Heart left ventricle (tissue), 16 donors: ENCODE results near the gene RPS28. TPM values are rescaled to one million over a fixed set of nuclear protein-coding genes. Genes with fewer than 3 reads are reported as not detected.
"Not testable (repeated sequence)": the region's sequence is repeated elsewhere in the genome, so short reads cannot be mapped to it uniquely, and the experiment has no call there.

Source experiments
- ATAC-seq, 4 donors: fragments of 200-7000 bp; cut with Tn5 transposase; one replicate each; pipeline ENCODE4 v1.9.1; 2020 to 2022; ENCODE audit warnings: moderate library complexity in 4 of 4, mild to moderate bottlenecking in 3 of 4, moderate number of reproducible peaks in 1 of 4
- DNase-seq, 5 donors: peaks; one replicate each; pipeline ENCODE4 v3.0.0-alpha.2; 2020
- H3K27ac ChIP-seq, 12 donors: fragments of 200-600 bp; sonication (generic) in 4 of 12; one replicate each; pipeline versions ENCODE4 v1.5.0 to v1.8.0; 2016 to 2022; ENCODE audit warnings: mild to moderate bottlenecking in 2 of 12
- H3K27me3 ChIP-seq, 9 donors: fragments of 200-600 bp; sonication (generic) in 2 of 9; one replicate each; pipeline versions ENCODE4 v1.5.1 to v1.8.0; 2016 to 2022; ENCODE audit warnings: mild to moderate bottlenecking in 3 of 9
- H3K36me3 ChIP-seq, 9 donors: fragments of 200-600 bp; sonication (generic) in 2 of 9; one replicate each; pipeline versions ENCODE4 v1.5.0 to v1.8.0; 2018 to 2022; ENCODE audit warnings: mild to moderate bottlenecking in 2 of 9
- H3K4me1 ChIP-seq, 12 donors: fragments of 200-600 bp; sonication (generic) in 4 of 12; one replicate each; pipeline versions ENCODE4 v1.5.0 to v1.8.0; 2016 to 2022; ENCODE audit warnings: mild to moderate bottlenecking in 3 of 12
- H3K4me3 ChIP-seq, 12 donors: fragments of 200-600 bp; sonication (generic) in 4 of 12; one replicate each; pipeline versions ENCODE4 v1.5.0 to v1.8.0; 2017 to 2022; ENCODE audit warnings: mild to moderate bottlenecking in 9 of 12, moderate library complexity in 4 of 12
- H3K9me3 ChIP-seq, 12 donors: fragments of 200-600 bp; sonication (generic) in 4 of 12; one replicate each; pipeline versions ENCODE4 v1.5.0 to v1.8.0; 2016 to 2022; ENCODE audit warnings: mild to moderate bottlenecking in 1 of 12
- CTCF ChIP-seq, 12 donors: fragments of 200-600 bp; sonication (generic) in 4 of 12; IDR thresholded peaks; one replicate each; pipeline versions ENCODE4 v1.5.0 to v1.8.0; 2018 to 2022; ENCODE audit warnings: antibody characterized with exemption in 12 of 12, mild to moderate bottlenecking in 5 of 12
- POLR2A ChIP-seq, 2 donors: fragments of 450-650 bp; IDR thresholded peaks; one replicate each; pipeline ENCODE4 v1.6.1; 2017; ENCODE audit warnings: antibody characterized with exemption in 2 of 2, mild to moderate bottlenecking in 2 of 2, moderate library complexity in 2 of 2
- WGBS, 4 donors: extraction: QIAGEN DNeasy Blood & Tissue Kit in 2 of 4; methylation state at CpG; one replicate each; pipeline versions ENCODE4 v1.1.5 to v1.1.7; 2013 to 2018; 5-methylcytosine and 5-hydroxymethylcytosine counted together
- intact Hi-C, 10 donors: fragments of 100-400 bp; cut with DNase I; formaldehyde crosslinking; loops; one replicate each; pipeline versions ENCODE4 v1.11.1 to v1.14.2; 2022
- polyA plus RNA-seq, 2 donors: library from polyadenylated mRNA; stranded (reverse); fragments of 200-250 nt; gene quantifications; one replicate each; pipeline ENCODE4 v1.2.3, GENCODE V29; 2013
- total RNA-seq, 9 donors: library from RNA; depleted of rRNA in 2 of 9; stranded (reverse); fragments of >200 nt in 2 of 9; fragmentation: NEBNext Ultra II Directional in 3 of 9; extraction: Animal tissue kit (Norgen Biotek cat#: 25700) in 3 of 9; gene quantifications; one replicate each; pipeline versions ENCODE4 v1.1.0 to v1.2.4, GENCODE V29; 2016 to 2023
- donor health status: ischemic (EF 13 %, LVEDD 7.1; RV severe dilation, severe dysfunction).
- donor health status: healthy with polysubstance abuse.
- donor health status: DM: no; HTN: yes; CAD: no.
- donor health status: DM: no; HTN: no; CAD: no.
- donor health status: ischemic (EF 25% LVEDD 6.9; RV normal size, moderate dysfunction).
- donor health status: ischemic (EF 25% LVEDD 5.7; RV mildly dilated, moderate dysfunction).
- donor health status: healthy.
- donor health status: DM: yes; HTN: yes; CAD: no.
- donor health status: ischemic (EF 35%, LVEDD 5.7; RV mildly dilated, moderate dysfunction).
- donor health status: nonischemic (EF 11% LVEDD 7.7; RV severe dilation, severe dysfunction).
- donor health status: DM: yes; HTN: yes; CAD: no.
- donor health status: PGD.
- donor health status: ischemic (EF 29% LVEDD 5.4; RV normal size, mild dysfunction).
- donor health status: nonischemic (EF 23%, LVEDD 6.1; RV moderate dilation, normal function).

Gene RPS28
- total and polyA plus RNA-seq, 11 donors: 271 to 1,278 (median 1,048) TPM

GRCh38 chr19:8336660-8337059, 15.4 kb downstream of the RPS28 start:
- DNase-seq: no peak
- Histone ChIP-seq H3K27me3 (peaks cover 6 to 47% (median 13%) of the 10 kb centered on the region in 9 donors), H3K9me3 (no peaks in the 10 kb centered on the region), H3K27ac (peak overlapping the region in 8 of 12 donors; percentile 30 to 59 (median 50)), H3K4me3 (peak overlapping the region in 1 of 12 donors; percentile 7), H3K4me1 (peaks cover 10 to 66% (median 39%) of the 10 kb centered on the region in 12 donors), H3K36me3 (peaks cover 0 to 15% (median 0%) of the 10 kb centered on the region in 9 donors)
- ATAC-seq: no peak
- TF ChIP-seq CTCF (IDR thresholded peaks at IDR 0.05) (no peak), POLR2A (IDR thresholded peaks at IDR 0.05) (no peak)
- 49 to 58% (median 55%) methylated on average over 8 of the region's 8 CpGs for WGBS, 4 donors
- intact Hi-C loops: no loop called here

GRCh38 chr19:8337728-8338127, 16.4 kb downstream of the RPS28 start:
- peak overlapping the region in 8 of 12 donors; percentile 8 to 60 (median 42) for H3K27ac ChIP-seq
- H3K4me3 ChIP-seq: peak overlapping the region in 1 of 12 donors; percentile 3
- no peaks in the 10 kb centered on the region for H3K9me3 ChIP-seq
- WGBS, 4 donors: 67 to 81% (median 78%) methylated on average over 7 of the region's 7 CpGs
- DNase-seq: no peak
- TF ChIP-seq POLR2A (IDR thresholded peaks at IDR 0.05) (no peak), CTCF (IDR thresholded peaks at IDR 0.05) (no peak)
- H3K27me3 ChIP-seq: peaks cover 6 to 47% (median 13%) of the 10 kb centered on the region in 9 donors
- intact Hi-C loops: no loop called here
- ATAC-seq: no peak
- peaks cover 0 to 15% (median 0%) of the 10 kb centered on the region in 9 donors for H3K36me3 ChIP-seq
- peaks cover 10 to 66% (median 41%) of the 10 kb centered on the region in 12 donors for H3K4me1 ChIP-seq

- H3K27ac ChIP-seq: peak overlapping the region in 3 of 12 donors; percentile 6 to 99 (median 41)
- H3K27me3 ChIP-seq: peaks cover 6 to 47% (median 9%) of the 10 kb centered on the region in 9 donors
- intact Hi-C loops: no loop called here
- ATAC-seq (no peak), DNase-seq (no peak)
- TF ChIP-seq CTCF (IDR thresholded peaks at IDR 0.05) (no peak), POLR2A (IDR thresholded peaks at IDR 0.05) (no peak)
- no peak overlapping the region for H3K4me3 ChIP-seq
- H3K4me1 ChIP-seq: peaks cover 4 to 60% (median 37%) of the 10 kb centered on the region in 12 donors
- no peaks in the 10 kb centered on the region for H3K9me3 ChIP-seq
- WGBS, 4 donors: 53 to 71% (median 64%) methylated on average over 6 of the region's 6 CpGs
- H3K36me3 ChIP-seq: peaks cover 0 to 9% (median 0%) of the 10 kb centered on the region in 9 donors
Measured at GRCh38 chr19:8338835-8339234, 17.5 kb downstream of the RPS28 start.

- peak overlapping the region; percentile 86 to 100 (median 96) for H3K27ac ChIP-seq
- peaks cover 0 to 38% (median 0%) of the 10 kb centered on the region in 9 donors for H3K27me3 ChIP-seq
- no peaks in the 10 kb centered on the region for H3K9me3 ChIP-seq
- intact Hi-C loops: no loop called here
- DNase-seq (peak; percentile 85 to 89 (median 86)), ATAC-seq (peak; percentile 60 to 78 (median 71))
- peak overlapping the region in 9 of 12 donors; percentile 7 to 89 (median 79) for H3K4me3 ChIP-seq
- H3K4me1 ChIP-seq: peaks cover 0 to 51% (median 28%) of the 10 kb centered on the region in 12 donors
- H3K36me3 ChIP-seq: no peaks in the 10 kb centered on the region
- 20 to 36% (median 25%) methylated on average over 15 of the region's 15 CpGs for WGBS, 4 donors
- peak in 6 of 12 donors; percentile 17 to 33 (median 24) for TF ChIP-seq CTCF (IDR thresholded peaks at IDR 0.05)
- TF ChIP-seq POLR2A (IDR thresholded peaks at IDR 0.05): no peak
Measured at GRCh38 chr19:8340341-8341096, 19.2 kb downstream of the RPS28 start.

GRCh38 chr19:8341504-8341903, 20.2 kb downstream of the RPS28 start:
- DNase-seq, intact Hi-C loops, H3K36me3 ChIP-seq, H3K9me3 ChIP-seq, ATAC-seq: not testable (repeated sequence)
- Histone ChIP-seq H3K4me3 (peak overlapping the region; percentile 55 to 89 (median 70)), H3K27ac (peak overlapping the region; percentile 86 to 100 (median 96)), H3K27me3 (peaks cover 0 to 28% (median 0%) of the 10 kb centered on the region in 9 donors), H3K4me1 (peaks cover 0 to 45% (median 25%) of the 10 kb centered on the region in 12 donors)
- WGBS, 4 donors: 64 to 89% (median 78%) methylated on average over 4 of the region's 4 CpGs
